Measurements from ENCODE around the gene ZNF286A.
"Not testable (repeated sequence)": the region's sequence is repeated elsewhere in the genome, so short reads cannot be mapped to it uniquely, and the experiment has no call there.

Gene ZNF286A

DNA sequence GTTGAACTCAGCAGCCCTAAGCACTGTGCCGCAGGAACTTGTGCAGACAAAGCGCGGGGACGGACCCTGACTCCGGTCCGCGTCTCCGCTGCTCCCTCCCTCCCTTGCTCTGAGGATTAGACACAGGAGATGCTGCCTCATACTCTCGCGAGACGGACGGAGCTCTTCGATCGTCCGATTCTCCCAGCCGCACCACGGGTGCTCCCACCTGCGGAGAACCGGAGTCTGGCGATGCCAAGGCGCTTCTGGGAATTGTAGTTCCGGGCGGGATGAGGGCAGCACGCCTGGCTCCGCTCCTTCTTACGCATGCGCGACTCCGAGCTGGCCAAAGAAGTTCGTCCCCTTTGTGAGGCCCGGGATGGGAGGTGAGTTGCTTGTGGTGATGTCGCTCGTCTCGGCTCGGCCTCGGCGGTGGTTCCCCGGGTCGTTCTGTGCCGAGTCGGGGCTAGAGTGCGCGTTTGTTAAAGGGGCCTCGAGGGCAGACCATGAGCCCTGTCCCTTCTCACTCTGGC lies at the start of gene ZNF286A:
Gene ZNF286A, plus strand, starts transcription at position 340 of the 512 bp plus-strand sequence. CDS start 578 bp downstream, outside the sequence.
- peak; percentile 100 for DNase-seq

DNA sequence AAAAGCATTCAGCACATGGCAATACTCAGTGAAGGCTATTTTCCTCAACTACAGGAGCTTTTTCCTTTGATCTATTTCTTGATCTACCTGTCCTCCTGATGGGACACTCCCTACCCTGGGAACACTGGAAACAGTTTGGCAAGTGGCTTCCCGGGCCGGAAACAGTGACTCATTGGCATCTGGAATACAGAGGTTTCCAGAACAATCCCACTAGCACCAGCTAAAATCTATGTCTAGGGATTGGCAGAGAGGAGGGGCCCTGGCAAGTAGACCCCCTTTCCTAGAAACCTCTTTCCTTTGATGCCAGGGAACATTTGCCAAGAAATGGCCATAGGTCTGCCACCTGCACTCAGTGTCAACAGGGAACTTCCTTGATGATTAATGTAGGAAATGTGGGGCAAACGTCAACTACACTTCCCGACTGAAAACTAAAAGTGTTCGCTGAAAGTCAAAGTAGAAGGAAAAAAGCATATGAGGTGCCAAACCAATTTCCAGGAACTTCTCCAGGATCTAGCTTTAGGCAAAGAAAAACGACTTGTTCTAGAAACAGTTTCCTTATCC lies 49.6 kb upstream of the ZNF286A start:
- DNase-seq, result no peak

DNA sequence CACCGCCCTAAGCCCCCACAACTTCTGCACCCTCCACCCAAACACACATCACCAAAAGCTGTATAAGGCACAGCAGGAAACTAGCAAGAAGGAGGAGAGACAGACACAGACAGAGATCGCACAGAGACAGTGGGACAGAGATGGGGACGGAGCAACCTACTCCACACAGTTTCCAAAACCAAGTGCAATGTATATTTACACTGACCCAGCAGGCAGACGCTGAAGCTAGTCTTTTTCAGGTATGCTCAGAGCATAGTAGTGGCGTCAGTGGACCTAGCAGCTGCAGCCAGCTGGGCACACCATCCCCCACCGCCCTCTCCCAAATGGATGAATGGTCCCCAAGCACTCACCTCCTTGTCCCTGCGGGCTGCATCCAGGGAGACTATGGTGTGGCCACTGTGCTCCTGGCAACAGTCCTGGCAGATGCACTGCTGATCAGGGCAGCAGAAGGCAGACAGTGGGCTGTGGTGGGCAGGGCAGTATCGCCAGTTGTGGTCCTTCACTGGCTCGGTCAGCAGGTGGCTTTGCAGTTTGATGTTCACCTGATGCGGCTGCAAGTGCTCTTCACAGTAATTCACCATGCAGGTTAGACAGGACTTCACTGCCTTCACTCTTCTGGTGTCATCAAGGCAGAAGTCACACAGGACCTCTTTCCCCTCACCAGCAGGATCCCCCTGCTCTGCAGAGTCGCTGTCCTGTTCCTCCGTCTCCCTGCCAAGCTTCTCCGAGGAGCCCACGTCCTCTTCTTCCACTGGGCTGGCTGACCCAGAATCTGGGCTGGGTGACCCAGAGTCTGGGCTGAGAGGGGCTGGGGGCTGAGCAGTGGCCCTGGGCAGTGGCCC lies 48.6 kb upstream of the ZNF286A start:
- DNase-seq, result peak; percentile 52

DNA sequence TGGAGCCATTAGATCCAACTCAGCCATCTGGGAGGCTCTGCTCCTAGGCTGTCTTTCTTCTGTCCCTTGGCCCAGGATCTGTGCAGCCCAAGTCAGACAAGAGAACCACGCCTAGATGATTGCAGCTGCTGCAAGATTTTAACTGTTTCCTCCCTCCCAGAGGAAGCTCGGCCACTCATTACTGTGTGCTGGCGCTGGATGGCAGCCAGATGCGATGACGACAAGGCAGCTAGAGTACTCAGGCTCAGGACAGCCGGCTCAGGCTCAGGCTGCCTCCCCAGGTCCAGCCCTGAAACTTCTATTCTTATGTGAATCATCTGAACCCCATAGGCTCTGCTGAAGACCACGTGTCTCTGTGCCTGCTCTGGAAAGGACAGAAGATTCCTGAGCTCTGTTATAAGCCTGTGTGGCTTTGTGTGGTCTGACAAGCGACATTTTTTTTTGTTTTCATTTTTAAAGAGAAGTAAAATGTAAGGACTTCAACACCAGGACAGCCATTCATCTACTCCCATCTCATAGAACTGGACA lies 47.9 kb upstream of the ZNF286A start:
- DNase-seq, result peak; percentile 95

DNA sequence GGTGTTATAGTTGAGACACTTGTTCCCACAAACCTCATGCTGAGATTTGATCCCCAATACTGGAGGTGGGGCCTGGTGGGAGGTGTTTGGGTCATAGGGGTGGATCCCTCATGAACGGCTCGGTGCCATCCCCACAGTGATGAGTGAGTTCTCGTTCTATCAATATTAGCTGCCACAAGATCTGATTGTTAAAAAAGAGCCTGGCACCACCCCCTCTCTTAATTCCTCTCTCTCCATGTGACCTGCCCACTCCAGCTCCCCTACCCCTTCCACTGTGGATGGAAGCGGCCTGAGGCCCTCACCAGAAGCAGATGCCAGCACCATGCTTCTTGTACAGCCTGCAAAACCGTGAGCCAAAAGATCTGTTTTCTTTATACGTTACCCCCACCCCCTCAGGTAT lies 46.6 kb upstream of the ZNF286A start:
- no peak for DNase-seq

DNA sequence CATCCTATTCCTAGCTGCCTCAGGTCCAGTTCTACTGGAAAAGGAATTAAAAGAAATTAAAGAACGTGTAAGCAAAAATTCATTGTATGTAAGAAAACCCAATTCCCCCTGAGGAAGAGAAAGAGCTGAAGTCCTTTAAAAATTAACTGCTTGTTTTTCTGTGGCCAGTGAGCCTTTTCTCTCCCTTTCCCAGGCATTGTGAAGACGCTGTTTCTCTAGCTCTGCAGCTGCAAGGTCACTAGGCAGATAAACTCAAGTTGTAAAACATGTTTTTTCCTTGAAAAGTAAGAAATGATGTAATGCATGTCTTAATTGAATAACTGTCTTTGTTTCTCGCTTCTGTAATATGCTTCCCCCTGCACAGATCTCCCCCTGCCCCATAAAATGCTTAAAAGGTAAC lies 45.2 kb upstream of the ZNF286A start:
- DNase-seq, result not testable (repeated sequence)

DNA sequence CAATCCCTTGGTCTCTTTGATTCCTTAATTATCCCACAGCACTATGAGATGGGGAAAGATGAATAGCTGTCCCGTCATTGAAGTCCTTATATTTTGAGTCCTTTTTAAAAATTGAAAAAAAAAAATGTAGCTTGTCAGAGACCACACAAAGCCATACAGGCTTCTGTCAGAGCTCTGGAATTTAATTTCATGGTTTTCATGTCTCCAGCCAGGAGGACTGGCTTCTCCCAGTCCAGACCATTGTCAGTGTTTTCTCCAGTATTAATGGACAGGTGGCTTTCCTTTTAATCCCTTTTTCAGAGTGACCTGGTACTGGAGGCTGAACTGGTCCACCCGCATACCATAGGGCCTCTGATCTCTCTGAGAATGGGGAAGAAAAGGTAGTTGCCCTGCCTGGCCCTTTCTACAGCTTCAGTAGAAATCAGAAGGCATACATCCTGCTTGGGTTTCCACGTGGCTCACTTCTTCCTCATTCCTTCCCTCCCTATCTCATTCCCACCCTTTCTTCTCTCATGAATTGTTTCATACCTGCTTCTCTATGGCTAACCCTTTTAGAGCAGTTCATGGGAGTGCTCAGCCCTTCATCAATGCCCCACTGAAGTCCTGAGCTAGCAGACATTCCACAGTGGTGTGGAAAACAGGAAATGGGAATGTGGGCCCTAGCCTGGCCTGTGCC lies 44.5 kb upstream of the ZNF286A start:
- DNase-seq, result no peak

DNA sequence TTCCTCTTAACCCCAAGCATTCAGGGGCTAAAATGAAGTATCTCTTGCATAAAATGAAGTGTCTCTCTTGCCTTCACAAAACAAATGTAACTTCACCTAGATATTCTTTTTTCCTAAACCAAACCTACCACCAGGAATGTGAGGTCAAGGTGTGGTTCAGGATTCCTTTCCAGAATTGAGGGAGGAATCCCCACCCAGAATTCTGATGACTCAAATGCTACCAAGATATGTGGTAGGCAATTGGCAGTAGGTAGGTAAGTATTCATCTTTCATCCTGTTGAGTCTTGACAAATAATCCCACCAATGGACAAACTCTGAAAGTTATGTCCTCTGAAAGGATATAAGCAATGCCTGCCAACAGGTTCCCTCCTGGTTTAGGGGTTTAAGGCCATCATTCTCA lies 41.7 kb upstream of the ZNF286A start:
- no peak for DNase-seq

DNA sequence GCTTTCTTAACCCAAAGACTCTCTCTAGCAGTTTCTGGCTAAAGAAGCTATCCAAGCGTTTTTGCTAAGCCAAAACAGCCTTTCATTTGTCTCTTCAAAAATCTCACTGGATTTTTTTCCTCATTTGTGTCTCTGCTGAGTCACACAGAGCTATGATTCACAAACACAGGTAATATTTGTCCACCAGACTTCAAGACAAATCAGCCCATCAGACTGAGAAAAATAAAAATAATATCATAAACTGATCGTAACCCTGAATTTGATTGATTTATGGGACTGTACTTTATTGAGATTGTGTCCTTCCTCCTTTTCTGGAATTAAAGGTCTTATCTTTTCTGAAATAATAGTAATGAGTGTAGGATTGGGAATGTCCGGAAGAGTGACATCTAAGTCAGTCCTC lies 41.3 kb upstream of the ZNF286A start:
- no peak for DNase-seq

DNA sequence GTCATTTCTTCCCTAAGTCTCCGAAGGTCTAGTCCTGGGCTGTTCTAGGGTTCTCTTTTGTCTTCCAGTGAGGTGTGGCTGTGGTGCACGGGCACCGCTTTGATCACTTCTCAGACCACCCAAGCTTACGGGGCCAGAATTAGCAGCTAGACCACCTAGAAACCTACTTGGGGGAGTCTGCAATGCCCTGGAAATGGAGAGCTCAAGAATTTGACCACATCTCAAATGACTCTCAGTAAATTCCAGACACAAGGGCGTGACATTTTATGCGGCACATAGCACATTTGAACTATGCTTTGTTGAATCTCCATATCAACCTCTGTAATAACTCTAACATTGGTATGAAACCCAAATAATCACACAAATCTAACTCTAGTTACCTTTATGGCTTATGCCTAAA lies 40.3 kb upstream of the ZNF286A start:
- DNase-seq, result no peak

DNA sequence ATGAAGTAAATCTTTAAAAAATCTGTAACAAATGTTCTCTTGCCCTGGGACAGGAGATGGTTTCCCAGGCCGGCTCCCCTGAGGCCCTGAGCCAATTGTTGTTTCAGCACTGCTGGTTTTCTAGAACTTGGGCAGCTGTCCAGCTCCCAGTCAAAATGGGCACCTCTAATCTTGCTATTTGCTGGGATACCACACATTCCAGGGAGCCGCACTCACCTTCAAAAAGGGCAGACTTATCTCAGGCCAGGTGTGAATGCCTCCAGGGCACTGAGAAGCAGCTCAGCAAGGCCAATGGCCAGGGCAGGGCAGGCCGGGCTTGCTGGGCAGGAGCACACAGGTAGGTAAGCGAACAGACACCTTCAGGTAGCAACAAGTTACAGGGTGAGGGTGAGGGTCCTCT lies 39.9 kb upstream of the ZNF286A start:
- DNase-seq, result no peak

DNA sequence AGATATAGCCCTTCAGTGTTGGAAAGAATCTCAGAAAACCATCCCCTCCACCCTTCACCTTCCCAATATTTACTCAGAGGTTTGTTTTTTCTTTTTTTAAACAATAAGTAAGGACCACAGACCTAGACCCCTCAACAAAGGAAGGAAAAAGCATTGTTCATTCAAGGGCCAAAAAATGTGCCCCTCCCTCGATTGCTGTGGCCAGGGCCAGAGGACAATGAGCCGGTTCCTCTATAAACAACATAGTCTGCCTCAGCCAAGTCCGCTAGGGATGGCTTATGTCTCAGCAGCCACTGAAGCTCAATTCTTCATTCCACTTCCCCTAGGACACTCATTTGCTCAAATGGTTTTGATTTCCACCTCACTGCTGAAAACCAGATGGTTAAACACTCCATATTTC lies 39.5 kb upstream of the ZNF286A start:
- DNase-seq, result no peak

DNA sequence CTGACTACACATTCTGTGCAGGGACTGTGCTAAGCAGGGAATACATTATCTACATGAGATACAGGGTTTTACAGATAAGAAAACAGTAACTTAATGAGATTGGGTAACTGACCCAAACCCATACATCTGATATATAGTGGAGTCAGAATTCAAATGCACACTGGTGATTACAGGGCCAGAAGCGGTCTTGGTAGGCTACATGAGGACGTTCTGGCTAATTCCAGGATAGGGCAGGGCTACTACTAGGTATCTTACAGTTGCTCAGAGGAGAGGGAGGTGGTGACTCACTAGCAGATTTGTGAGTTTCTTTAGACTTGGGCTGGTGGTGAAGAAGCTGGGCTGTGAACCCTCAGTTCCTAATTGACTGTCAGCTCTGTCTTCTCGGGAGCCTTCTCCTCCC lies 36.9 kb upstream of the ZNF286A start:
- no peak for DNase-seq

DNA sequence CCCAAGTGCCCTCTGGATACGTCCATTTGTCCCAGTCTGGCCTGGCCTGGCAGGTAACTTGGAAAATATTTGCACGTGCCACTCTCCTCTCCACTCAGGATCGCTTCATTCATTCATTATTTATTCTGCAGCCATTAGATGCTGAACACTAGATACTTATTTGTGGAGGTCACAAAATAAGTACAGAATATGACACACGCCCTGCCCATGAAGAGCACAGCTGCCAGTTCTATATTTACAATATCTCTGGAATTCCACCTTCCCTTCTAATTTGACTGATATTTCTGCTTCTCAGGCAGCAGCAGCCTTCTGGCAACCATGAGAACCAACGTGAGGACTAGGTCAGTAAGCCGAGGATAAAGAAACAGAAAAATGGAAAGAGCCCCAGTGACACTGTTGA lies 36.4 kb upstream of the ZNF286A start:
- no peak for DNase-seq

DNA sequence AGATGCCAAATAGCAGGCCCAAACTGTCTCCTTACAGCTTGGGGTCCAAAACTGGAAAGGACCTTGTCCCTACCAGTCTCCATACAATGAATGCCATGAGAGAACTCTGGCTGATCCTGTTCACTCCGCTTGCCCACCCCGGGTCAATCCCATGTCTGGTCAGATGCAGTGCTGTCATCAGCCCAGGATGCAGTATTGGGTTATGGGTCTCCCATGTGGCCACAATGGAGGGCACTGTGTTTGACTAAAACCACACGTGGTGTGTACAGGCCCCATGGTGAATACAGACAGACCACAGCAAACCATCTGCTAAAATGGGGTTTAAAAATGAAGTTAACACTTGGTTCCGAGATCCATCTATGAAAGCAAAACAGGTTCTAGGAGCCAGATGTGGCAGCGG lies 35.9 kb upstream of the ZNF286A start:
- no peak for DNase-seq

DNA sequence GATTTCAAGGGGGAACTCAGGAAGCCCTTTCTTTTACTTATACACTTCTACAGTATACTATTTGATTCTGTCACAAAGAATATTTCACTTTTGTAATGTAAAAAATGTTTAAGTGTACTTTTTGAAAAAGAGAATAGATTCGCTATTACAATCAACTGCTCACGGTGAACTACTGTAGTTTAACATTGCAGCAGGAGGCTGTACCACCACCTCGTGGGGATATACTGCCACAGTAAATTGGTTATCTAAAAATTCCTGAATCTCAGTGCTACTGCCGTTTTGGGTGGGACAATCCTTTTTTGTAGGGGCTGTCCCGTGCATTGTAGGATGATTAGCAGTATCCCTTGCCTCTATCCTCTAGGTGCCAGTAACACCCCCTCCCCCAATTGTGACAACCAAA lies 30.0 kb upstream of the ZNF286A start:
- DNase-seq, result not testable (repeated sequence)

DNA sequence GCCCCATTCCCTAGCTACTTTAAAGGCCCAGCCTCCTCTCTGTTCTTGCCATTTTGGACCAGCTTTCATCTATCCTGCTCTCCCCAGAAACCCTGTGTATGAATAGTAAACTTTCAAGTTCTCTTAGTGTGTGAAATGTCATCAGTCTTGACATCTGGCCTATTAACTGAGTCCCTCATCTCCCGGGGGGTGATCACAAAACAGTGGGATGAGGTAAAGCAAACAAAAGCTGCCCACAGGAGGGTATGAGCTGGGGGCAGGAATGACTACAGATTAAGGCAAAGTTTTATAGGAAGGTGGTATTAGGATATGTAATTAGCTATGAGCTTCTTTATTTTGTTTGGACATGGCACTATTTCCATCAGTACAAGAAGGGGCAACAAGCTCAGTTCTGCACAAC lies 24.9 kb upstream of the ZNF286A start:
- DNase-seq, result not testable (repeated sequence)

DNA sequence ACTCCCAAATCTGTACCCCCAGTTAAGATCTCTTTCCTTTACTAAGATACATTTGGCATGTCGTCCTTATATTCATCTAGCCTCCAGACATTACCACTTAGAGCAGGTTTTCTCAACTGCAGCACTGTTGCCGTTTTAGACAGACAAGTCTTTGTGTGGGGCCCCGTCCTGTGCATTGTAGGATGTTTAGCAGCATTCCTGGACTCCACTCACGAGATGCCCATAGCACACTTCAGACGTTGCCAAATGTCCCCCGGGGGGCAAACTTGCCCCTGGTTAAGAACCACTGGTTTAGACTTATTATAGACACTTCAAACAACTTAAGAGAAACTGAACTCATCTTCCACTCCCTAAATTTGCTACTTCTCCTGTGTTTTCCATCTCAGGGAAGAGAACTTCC lies 23.6 kb upstream of the ZNF286A start:
- DNase-seq, result not testable (repeated sequence)

DNA sequence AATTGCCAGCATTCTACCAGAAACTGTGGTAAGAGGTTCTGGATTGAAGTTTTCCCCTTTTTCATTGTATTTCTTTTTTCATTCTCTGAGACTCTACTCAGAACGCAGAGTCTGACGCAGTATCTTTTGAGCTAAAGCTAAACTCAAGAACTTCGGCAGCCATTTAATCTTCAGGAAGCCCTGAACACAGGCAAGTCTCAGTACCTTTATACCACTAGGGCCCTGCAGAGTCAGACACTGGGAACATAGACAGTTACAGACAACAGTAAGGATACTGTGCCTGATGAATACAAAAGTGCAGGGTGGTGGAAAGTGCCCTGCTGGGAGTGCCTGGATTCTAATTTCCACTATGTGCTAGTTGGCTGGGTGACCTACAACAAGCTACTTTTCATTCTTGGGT lies 16.4 kb upstream of the ZNF286A start:
- not testable (repeated sequence) for DNase-seq

DNA sequence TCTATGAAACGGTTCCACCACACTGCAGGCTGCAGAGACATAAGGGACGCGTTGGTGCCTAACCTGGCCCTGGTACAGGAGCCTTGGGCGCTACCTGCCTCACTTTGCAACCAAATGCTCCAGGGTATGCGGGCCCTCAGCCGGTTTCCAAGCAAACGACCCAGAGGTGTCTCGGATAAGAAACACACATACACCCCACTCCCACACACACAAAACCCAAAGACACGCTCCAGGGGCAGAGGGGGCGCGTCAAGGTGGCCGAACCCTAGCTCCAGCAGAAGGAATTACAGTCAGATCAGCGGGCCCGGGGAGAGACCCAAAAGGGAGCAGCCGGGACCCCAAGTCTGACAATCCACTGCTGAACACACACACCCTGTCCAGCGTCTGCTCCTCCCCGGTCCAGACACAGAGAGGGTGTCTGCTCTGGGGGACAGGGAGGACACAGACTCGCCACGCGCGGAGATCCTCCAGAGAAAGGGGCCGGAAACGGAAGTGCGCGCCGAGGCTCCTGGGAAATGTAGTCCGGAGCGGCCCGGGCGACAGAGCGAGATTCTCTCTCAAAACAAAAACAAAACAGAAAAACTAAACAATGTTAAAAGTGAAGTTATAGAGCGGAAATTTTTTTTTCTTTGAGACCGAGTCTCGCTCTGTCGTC lies 15.6 kb upstream of the ZNF286A start, which contains the start of gene TRIM16:
Gene TRIM16, minus strand, starts transcription at position 488 of the 655 bp plus-strand sequence. CDS start 32,702 bp downstream, outside the sequence.
- DNase-seq, result peak; percentile 46

DNA sequence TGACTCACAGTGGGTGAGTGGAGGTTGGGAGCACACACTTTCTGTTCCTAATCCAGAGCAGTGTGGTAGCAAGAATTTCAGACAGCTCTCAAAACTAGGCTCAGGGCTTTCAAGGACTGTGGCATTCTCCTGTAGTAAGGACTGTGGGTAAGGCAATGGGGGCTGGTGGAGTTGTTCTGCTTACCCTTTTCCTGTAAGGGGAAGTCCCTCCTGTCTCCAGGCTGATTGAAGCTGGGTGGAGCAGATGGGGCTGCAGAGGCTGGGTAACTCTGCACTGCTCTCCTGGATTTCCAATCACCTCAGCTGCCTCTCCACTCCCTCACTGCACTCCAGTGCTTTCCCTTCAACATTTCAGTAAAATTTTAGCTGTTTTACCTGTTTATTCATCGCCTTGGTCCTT lies 12.1 kb upstream of the ZNF286A start:
- not testable (repeated sequence) for DNase-seq

DNA sequence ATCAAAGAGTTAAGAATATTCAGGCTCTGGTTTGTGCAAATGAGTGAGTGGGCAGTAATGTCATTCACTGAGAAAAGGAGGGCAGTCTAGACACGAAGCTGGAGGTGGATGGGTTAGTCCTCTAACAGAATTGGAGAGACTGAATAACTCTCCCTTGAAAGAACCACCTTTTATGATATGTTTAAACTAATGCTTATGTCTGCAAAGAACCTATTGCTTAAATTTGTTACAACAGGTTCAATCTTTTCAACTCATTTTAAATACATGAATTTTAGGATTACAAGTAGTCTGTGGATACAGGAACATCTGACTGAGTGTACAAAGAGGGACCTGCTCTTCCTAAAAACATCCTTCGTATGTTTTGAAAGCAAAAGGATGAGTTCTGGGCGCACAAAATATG lies 585 bp upstream of the ZNF286A start:
- DNase-seq, result peak; percentile 19

DNA sequence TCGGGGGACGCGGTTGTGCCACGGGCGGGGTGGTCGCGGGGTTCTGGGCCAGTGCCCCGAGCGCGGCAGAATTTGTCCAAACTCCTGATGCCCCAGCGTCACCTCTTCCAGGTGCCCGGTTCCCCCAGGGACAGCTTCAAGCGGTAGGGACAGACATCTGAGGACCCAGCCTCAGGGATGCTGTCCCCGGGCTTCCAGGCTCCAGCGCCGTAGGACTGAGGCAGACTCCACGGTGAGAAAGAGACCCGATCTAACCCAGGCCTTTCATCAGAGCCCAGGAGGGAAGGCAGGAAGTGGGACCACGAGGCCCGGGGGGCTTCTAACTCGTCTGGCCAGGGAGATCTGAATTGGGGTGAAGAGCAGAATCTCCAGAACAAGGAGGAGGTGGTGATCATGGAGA lies 385 bp downstream of the ZNF286A start:
- not testable (repeated sequence) for DNase-seq

Data from NCI-H1105 treated with DMSO at 0.1 percent for 48 hours (cell line).